Fibroblast of mammary gland (primary cell): Measurements from ENCODE around the gene CCDC87.

ENCODE experiments used
- DNase-seq: peaks from one replicate; pipeline ENCODE4 v3.0.0-alpha.2; 2010; ENCODE audit warnings: low read depth
- H3K4me3 ChIP-seq: 2 replicates; pipeline ENCODE4 v1.5.1; 2011; ENCODE audit warnings: low read depth, mild to moderate bottlenecking, low read length, moderate library complexity; ENCODE audit not compliant: control insufficient read depth
- TF ChIP-seq, protein P1 (sequence below): conservative IDR thresholded peaks from 2 replicates; pipeline ENCODE4 v1.5.1; 2011; ENCODE audit warnings: low read depth, low read length, inconsistent platforms; ENCODE audit not compliant: control insufficient read depth, insufficient read depth

Gene CCDC87

DNA sequence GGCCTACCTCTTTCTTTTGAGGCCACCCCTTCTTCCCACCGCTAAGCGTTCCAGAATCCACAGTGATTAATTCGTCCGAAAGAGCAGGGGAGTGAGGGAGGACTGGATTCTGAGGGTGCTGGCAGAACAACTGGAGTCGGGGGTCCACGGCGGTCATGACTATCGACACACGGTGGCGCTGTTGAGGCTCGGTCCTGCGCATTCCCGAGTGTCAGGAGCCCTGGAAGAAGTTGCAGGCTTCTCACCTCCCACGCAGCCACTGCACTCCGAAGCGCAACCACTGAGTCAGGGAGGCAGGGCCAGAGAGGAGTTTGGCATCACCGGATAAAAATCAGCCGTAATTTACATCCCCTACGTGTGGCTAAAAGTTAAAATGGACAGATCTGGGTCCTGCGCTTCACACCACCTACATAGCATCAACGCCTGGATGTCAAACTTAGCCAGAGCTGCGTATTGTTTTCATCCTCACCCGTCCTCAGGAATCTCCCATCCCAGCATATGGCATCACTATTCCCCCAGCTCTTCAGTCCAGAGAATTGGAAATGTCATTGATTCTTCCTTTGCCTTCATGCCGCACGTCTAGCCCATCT, 13.8 kb downstream of the CCDC87 start:
- TF ChIP-seq, protein P1, sequence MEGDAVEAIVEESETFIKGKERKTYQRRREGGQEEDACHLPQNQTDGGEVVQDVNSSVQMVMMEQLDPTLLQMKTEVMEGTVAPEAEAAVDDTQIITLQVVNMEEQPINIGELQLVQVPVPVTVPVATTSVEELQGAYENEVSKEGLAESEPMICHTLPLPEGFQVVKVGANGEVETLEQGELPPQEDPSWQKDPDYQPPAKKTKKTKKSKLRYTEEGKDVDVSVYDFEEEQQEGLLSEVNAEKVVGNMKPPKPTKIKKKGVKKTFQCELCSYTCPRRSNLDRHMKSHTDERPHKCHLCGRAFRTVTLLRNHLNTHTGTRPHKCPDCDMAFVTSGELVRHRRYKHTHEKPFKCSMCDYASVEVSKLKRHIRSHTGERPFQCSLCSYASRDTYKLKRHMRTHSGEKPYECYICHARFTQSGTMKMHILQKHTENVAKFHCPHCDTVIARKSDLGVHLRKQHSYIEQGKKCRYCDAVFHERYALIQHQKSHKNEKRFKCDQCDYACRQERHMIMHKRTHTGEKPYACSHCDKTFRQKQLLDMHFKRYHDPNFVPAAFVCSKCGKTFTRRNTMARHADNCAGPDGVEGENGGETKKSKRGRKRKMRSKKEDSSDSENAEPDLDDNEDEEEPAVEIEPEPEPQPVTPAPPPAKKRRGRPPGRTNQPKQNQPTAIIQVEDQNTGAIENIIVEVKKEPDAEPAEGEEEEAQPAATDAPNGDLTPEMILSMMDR: peak; percentile 78
- H3K4me3 ChIP-seq: no peak overlapping the region
- peak; percentile 83 for DNase-seq

DNA sequence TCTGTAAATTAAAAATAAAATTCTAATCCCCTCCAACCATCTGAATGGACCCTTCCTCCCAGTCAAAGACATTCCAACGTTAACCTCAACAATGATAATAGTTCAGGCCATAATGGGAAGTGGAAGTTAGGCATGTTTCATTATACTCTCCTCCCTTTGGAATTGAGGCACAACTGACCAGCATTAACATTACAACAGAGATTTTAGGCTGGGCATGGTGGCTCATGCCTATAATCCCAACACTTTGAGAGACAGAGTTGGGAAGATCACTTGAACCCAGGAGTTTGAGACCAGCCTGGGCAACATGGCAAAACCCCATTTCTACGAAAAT, 22.0 kb downstream of the CCDC87 start:
- no peak overlapping the region for H3K4me3 ChIP-seq
- no peak for DNase-seq
- TF ChIP-seq, protein P1: no peak

DNA sequence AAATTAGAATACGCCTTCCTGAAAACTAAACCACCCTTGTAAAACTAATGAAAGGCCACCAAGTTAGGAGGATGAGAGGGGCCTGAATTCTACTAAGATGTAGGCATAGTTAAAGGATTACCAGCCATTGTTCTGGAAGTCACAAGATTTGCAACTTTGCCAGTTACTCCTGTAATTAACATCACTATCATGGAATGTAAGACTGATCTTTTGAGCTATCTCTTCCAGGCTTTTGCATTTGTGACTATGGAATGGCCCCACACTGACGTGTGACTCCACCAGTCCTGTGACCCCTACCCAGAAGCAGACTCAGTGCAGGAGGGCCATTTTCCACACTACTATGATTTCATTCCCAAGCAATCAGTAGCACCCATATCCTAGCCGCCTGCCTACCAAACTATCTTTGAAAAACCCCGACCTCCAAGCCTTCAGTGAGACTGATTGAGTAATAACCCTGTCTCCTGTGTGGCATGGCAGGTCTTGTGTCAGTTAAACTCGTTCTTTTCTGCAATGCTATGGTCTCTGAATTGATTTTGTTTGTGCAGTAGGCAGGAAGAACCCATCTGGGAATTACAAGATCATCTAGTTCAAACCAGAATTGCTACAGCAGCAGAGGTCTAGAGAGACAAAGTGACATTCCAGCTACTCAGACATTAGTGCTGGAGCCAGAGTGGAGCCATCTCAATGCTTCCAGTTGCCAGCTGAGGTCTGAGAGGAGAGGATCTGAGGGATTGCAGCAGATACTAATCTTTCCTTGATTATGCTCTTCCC, 22.6 kb downstream of the CCDC87 start:
- TF ChIP-seq, protein P1: no peak
- no peak overlapping the region for H3K4me3 ChIP-seq
- DNase-seq: no peak

DNA sequence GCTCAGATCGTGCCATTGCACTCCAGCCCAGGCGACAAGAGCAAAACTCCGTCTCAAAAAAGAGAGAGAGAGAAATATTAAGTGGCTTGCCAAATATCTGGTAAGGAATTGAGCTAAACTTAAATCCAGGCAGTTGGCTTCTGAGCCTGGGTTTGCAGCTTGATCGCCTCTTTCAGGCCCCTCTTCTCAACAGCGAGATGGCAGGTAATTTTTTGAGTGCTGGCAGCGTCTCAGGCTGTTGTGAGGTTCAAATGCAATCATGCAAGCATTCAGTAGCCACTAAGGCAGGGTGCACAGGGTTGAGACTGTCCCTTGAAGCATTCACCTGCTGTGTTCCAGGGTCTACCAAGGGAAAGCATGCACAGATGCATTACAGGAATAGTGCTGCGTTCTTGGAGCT, 23.8 kb downstream of the CCDC87 start:
- no peak overlapping the region for H3K4me3 ChIP-seq
- no peak for DNase-seq
- TF ChIP-seq, protein P1: no peak

DNA sequence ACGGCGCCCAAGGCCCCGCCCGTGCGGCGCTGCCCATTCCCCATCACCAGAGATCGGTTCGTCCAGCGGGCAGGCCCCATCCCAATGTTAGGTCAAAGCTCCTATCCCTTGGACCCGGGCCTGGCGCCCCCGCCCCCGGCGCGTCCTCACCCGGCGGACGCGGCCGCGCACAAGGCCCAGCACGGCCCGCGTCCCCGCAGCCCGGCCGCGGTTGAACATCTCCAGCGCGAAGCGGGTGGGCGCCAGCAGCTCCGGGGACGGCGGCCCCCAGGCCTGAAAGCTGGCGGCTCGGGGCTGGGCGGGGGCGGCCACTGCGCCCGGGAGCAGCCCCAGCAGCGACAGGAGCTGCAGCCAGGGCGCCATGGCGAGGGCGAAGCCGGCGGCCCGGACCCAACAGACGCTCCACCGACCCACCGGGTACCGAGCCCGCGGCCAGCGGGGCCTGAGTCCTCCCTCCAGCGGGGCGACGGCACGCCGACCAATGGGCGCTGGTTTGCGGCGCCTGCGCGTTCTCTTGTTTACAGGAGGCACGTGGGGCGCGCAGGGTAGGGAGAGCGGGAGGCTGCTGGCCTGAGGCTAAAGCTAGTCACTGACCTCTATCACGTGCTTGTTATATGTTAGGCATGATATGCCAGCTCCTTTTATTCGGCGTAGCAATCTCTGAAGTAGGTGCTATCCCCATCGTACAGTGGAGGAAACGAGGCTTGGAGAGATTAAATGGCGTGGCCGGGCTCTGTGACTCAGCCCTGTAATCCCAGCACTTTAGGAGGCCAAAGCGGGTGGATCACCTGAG, 24.5 kb downstream of the CCDC87 start, which contains the start of gene CTSF:
Gene CTSF (minus strand): TSS at position 483 of the 793 bp plus-strand sequence. CDS start 120 bp downstream, at position 363.
- peak; percentile 70 for DNase-seq
- peak within 1 kb of the TSS; percentile 26 for H3K4me3 ChIP-seq
- TF ChIP-seq, protein P1: no peak

DNA sequence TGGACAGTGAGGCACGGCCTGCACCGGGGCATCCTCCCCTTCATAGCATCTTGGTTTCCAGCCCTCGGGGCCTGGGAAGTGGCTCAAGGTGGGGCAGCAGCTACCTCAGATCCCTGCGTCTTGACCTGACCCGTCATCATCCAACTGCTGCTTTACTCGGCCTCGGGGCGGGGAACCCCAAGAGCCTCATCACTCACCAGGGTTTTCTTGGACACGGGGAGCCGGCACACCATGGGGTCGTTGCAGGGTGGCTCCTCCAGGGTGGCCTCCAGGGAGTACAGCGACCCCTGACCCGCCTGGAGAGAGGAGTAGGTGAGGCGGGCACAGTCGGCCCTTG, 25.1 kb downstream of the CCDC87 start:
- DNase-seq: no peak
- H3K4me3 ChIP-seq: peak overlapping the region; percentile 26
- TF ChIP-seq, protein P1: no peak
